HL-60 (cell line): ENCODE measurements around the gene PUM1.

Experiments
- CTCF ChIP-seq: IDR thresholded peaks from one replicate; pipeline ENCODE4 v1.5.1; 2011; ENCODE audit warnings: low read length, control low read depth, inconsistent platforms; ENCODE audit not compliant: insufficient read depth
- GABPA ChIP-seq: IDR thresholded peaks from 2 replicates; pipeline ENCODE4 v1.6.1; 2012; ENCODE audit warnings: low read depth
- POLR2AphosphoS5 ChIP-seq: IDR thresholded peaks from 2 replicates; pipeline ENCODE4 v1.6.1; 2012; ENCODE audit warnings: low read depth
- REST ChIP-seq: IDR thresholded peaks from 2 replicates; pipeline ENCODE4 v1.6.1; 2012; ENCODE audit warnings: low read depth; ENCODE audit not compliant: insufficient replicate concordance
- SPI1 ChIP-seq: IDR thresholded peaks from 2 replicates; pipeline ENCODE4 v1.6.1; 2012; ENCODE audit warnings: low read depth, mild to moderate bottlenecking, borderline replicate concordance

GRCh38 chr1:30892671-30893073, 172.8 kb downstream of the PUM1 start:
- TF ChIP-seq CTCF (no peak), REST (no peak), GABPA (no peak), POLR2AphosphoS5 (no peak), SPI1 (no peak)
